Brain pericyte (primary cell): ENCODE results near the gene TIMP2.
"Not testable (repeated sequence)": the region's sequence is repeated elsewhere in the genome, so short reads cannot be mapped to it uniquely, and the experiment has no call there.

ENCODE experiments used
- DNase-seq: peaks from one replicate; pipeline ENCODE4 v3.0.0-alpha.2; 2012; ENCODE audit warnings: low read depth, low spot score

Gene TIMP2

GRCh38 chr17:78905116-78905515, 20.1 kb downstream of the TIMP2 start:
- no peak for DNase-seq

DNA sequence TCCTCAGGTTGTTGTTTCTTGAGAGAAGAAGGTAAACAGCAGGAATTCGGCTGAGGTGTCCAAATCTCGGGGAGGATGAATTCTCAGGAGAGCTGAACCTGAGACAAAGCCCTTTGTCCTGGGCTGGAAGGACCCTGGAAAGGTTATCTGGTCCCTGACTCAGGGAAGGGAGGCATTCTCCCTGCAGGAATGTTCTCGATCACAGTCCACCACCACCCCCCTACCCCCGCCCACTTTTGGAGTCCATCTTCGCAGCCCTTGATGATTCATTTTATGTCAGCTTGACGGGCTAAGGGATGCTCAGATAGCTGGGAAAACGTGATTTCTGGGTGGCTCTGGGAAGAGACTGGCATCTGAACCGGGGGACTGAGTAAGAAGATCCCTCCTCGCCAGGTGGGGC, 20.8 kb downstream of the TIMP2 start:
- DNase-seq: no peak

GRCh38 chr17:78903101-78903779, 21.9 kb downstream of the TIMP2 start, which contains the start of gene CEP295NL:
CEP295NL (minus strand) TSS chr17:78903201; CDS start chr17:78901828, 1,373 bp downstream.
- DNase-seq: no peak

DNA sequence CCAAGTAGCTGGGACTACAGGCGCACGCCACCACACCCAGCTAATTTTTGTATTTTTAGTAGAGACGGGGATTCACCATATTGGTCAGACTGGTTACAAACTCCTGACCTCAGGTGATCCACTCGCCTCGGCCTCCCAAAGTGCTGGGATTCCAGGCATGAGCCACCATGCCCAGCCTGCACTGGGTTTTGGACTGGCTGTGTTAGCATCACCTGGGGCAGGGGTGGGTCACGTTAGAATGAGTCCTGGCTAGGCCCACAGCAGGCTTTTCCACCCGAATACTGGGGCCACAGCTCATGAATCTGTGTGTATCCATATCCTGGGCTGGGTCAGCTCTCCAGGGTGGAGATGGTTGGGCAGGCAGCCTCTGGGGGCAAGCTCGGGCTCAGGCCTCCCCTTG, 23.0 kb downstream of the TIMP2 start:
- not testable (repeated sequence) for DNase-seq

DNA sequence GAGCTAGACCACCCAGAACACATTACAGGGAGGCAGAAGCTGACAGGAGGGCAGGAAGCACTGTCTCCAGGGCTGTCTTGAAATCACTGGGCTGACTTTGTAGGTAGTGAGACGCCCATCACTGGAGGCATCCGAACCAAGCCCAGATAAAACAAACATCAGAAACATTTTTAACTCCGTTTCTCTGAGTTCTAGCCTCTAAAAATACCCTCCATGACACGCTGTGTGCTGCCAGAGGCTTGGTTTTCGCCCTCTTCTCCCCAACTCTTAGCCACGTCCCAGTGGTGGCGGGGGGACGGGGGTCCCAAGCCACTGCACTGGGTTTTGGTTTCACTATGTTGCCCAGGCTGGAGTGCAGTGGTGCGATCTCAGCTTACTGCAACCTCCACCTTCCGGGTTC, 23.4 kb downstream of the TIMP2 start:
- no peak for DNase-seq

GRCh38 chr17:78900816-78901215, 24.4 kb downstream of the TIMP2 start:
- DNase-seq: no peak

DNA sequence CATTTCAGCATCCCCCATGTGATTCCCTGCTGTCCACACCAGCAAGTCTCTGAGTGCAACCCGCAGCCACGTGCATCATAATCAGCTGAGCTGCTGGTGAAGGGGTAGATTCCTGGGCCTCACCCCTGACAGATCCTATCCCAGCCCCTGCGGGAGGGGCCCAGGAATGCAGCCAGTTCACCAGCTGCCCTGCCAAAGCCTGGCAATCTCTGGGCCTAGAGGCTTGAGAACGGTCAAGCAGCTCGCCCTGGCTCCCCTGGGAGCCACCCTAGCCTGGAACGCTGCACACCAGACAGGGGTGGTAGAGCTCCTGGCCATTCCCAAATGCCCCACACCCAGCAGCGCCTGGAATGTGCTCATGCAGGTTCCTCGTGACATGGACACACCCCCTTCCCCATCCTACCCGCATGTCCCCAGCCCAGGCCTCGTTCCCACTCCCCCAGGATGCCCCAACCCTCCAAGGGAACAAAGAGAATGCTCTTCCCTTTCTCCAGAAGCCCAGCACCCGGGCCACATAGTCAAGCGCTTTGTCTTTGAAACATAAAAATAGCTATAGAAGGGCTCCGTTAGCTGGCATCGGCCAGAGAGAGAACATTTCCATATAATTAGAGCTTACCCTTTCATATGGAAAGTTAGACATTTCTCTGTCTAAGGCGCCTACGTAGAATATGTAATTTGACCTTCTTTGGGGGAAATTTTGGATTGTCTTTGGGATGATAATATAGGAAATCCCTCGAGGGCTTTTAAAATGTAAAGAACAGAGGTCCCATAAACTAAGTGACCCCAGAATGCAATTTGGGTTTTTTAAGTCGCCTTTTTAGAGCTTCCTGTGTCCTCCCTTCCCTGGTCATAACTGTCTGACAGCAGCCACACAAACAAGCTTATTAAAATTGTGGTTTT, 25.6 kb downstream of the TIMP2 start:
- no peak for DNase-seq

- no peak for DNase-seq
Measured at GRCh38 chr17:78898947-78899346, 26.2 kb downstream of the TIMP2 start.

- no peak for DNase-seq
Measured at GRCh38 chr17:78898075-78898836, 26.9 kb downstream of the TIMP2 start.

- DNase-seq: no peak
Measured at GRCh38 chr17:78897664-78898047, 27.5 kb downstream of the TIMP2 start.

- DNase-seq: no peak
Measured at GRCh38 chr17:78896834-78897663, 28.1 kb downstream of the TIMP2 start.

- DNase-seq: no peak
Measured at GRCh38 chr17:78896091-78896833, 28.9 kb downstream of the TIMP2 start.

DNA sequence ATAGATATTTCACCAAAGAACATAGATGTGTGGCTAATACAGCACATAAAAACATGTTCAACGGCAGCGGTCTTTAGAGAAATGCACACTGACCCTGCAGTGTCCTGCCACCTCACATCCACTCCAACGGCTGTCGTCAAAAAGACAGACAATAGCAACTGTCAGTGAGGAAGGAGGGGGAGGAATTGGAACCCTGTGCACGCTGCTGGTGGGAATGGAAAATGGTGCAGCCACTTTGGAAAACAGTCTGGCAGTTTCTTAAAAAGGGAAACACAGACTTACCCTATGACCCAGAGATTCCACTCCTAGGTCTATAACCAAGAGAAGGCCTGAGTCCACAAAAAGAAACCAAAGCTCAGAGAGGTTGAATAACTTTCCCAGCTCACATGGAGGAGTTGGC, 29.9 kb downstream of the TIMP2 start:
- DNase-seq: no peak

- no peak for DNase-seq
Measured at GRCh38 chr17:78893684-78894083, 31.5 kb downstream of the TIMP2 start.

DNA sequence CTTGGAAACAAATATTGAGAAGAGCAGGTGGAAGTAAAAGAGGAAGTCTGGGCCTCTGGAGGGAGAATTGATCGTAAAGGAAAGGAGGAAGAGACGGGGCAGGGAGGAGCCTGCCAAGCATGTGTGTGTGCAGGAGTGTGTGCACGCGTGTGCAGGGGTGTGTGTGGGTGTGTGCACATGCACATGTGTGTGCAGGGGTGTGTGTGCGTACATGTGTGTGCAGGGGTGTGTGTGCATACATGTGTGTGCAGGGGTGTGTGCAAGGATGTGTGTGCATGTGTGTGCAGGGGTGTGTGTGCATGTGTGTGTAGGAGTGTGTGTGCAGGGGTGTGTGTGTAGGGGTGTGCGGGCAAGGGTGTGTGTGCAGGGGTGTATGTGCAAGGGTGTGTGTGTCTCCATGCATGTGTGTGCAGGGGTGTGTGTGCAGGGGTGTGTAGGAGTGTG, 32.2 kb downstream of the TIMP2 start:
- DNase-seq: no peak

DNA sequence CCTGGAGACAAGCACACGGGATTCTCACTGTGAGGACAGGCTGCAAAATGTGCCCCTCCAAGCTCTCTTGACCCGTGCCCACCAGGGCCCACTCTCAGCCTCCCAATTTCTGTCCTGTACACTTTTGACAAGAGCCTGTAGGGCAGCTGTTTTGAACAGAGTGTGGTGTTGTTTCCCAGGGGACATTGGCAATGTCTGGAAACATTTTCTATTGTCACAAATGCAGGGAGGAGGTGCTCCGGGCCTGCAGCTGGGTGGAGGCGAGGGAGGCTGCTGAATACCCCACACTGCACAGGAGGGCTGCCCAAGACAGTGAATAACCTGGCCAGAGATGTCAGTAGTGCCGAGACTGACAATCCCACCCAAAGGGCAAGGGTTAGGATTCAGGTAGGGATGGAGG, 32.7 kb downstream of the TIMP2 start:
- no peak for DNase-seq

DNA sequence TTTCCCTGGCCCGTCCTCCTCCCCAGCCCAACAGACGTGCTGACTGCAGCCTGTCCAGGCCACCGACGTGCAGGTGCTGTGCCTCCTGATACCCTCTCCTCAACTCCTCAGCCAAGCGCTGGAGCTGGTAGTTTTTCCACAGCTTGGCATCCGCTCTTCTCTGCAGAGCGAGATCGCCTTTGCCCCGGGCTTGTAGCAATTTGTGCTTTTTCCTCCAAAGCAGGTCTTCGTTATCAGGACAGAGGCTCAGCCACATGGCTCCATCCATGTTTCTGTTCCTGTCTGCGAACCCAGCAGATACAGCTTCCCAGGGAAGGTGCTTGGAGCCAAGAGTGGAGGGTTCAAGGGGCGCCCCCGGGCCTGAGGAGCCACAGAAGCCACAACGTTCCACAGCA, 33.1 kb downstream of the TIMP2 start:
- DNase-seq: no peak

DNA sequence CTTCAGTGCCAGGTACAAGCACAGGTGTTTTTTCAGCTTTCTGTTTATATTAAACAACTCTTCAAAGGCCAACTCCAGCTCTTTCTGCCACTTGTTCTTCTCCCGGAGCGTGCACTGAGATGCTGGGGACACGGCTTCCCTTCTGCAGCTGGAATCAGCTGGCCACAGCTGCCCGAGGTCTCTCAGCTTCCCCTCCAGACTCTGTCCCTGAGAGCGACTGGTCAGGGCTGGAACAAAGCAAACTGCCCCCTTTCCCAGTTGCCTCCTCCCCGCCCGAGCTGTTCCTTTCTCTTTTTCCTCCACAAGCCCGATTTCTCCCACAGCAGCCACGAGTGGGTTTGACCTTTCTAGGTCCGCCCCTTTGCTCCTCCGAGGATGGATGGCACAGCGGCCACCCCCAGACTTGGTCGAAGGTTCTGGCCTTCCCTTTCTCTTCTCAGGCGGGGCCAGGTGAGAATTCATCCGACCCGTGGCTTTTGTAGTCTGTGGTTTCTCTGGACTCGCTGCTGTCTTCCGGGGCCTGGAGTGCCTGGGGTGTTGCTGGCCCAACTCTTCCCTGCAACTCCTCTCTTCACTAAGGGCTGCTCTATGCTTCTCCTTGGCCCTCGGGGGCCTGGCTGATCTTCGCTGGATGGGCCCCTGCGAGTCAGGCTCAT, 33.7 kb downstream of the TIMP2 start:
- no peak for DNase-seq

DNA sequence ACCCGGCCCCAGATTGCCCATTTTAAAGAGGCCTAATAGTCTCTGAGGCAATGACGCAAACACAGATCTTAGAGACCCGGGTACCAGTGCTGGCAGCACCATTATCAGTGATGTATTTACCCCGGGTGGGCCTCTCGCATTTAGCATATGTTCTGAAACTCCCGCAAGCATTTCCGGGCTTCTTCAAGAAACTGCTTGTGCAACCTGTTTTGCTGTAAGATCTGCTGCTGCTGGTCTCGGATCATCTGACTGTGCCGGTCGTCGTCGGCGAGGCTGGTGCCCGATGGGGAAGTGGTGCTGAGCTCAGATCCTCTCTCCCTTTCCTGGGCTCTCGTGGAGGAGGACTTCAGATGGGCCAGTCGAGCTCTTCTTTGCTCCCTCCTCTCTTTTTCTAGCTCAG, 34.7 kb downstream of the TIMP2 start:
- DNase-seq: no peak

GRCh38 chr17:78890096-78890495, 35.1 kb downstream of the TIMP2 start:
- DNase-seq: not testable (repeated sequence)
